GM19455 (cell line): Measurements from ENCODE around the gene RNF149.
"Not testable (repeated sequence)": the region's sequence is repeated elsewhere in the genome, so short reads cannot be mapped to it uniquely, and the experiment has no call there.

ENCODE experiments used
- ATAC-seq: cut with Tn5 transposase; IDR thresholded peaks from one replicate; pipeline ENCODE4 v1.9.1; 2021; ENCODE audit not compliant: unreplicated experiment

The RNF149 gene

GRCh38 chr2:101308432-101309210, at the start of gene RNF149:
Gene RNF149, minus strand, starts transcription at chr2:101308701. Its CDS starts 113 bp downstream, at chr2:101308588.
- ATAC-seq: peak; percentile 57

- no peak for ATAC-seq
These were observed 48.9 kb upstream of the RNF149 start for GRCh38 chr2:101357376-101357775.

- no peak for ATAC-seq
These were observed 48.0 kb upstream of the RNF149 start for GRCh38 chr2:101356521-101356920.

- ATAC-seq: no peak
These were observed 47.6 kb upstream of the RNF149 start for GRCh38 chr2:101356055-101356454.

- no peak for ATAC-seq
These were observed 47.0 kb upstream of the RNF149 start for GRCh38 chr2:101355401-101356054.

- no peak for ATAC-seq
These were observed 46.2 kb upstream of the RNF149 start for GRCh38 chr2:101354420-101355311.

- not testable (repeated sequence) for ATAC-seq
These were observed 44.1 kb upstream of the RNF149 start for GRCh38 chr2:101352631-101353030.

- no peak for ATAC-seq
These were observed 42.7 kb upstream of the RNF149 start for GRCh38 chr2:101351207-101351606.

- no peak for ATAC-seq
These were observed 41.6 kb upstream of the RNF149 start for GRCh38 chr2:101349893-101350662.

GRCh38 chr2:101348883-101349282, 40.4 kb upstream of the RNF149 start:
- ATAC-seq: no peak

- ATAC-seq: no peak
These were observed 38.4 kb upstream of the RNF149 start for GRCh38 chr2:101346909-101347308.

- ATAC-seq: no peak
These were observed 35.6 kb upstream of the RNF149 start for GRCh38 chr2:101344137-101344536.

GRCh38 chr2:101342625-101343008, 34.1 kb upstream of the RNF149 start:
- ATAC-seq: no peak

GRCh38 chr2:101341901-101342624, 33.6 kb upstream of the RNF149 start:
- ATAC-seq: no peak

GRCh38 chr2:101341421-101341820, 32.9 kb upstream of the RNF149 start:
- ATAC-seq: no peak

GRCh38 chr2:101340141-101340551, 31.6 kb upstream of the RNF149 start:
- ATAC-seq: no peak

- ATAC-seq: no peak
These were observed 30.9 kb upstream of the RNF149 start for GRCh38 chr2:101339266-101339880.

- ATAC-seq: no peak
These were observed 29.4 kb upstream of the RNF149 start for GRCh38 chr2:101337877-101338276.

GRCh38 chr2:101332885-101333766, 24.6 kb upstream of the RNF149 start:
- no peak for ATAC-seq
